Gastrocnemius medialis (tissue), 4 donors: ENCODE data around the gene TCF12. TPM values are rescaled to one million over a fixed set of nuclear protein-coding genes. Genes with fewer than 3 reads are reported as not detected.
"Not testable (repeated sequence)": the region's sequence is repeated elsewhere in the genome, so short reads cannot be mapped to it uniquely, and the experiment has no call there.

Experiments
- ATAC-seq, 2 donors: fragments of 150-250 bp; one replicate each; pipeline ENCODE4 v1.9.1; 2016
- DNase-seq, 2 donors: peaks; one replicate each; pipeline ENCODE4 v3.0.0-alpha.2; 2019
- H3K27ac ChIP-seq, 4 donors: fragments of 200-600 bp; sonication (generic); 1 replicate in 1 of 4; 2 replicates in 3 of 4; pipeline ENCODE4 v1.5.1; 2016 to 2018; ENCODE audit warnings: mild to moderate bottlenecking in 2 of 4, moderate library complexity in 1 of 4
- H3K27me3 ChIP-seq, 3 donors: fragments of 200-600 bp; sonication (generic) in 2 of 3; 1 replicate in 1 of 3; 2 replicates in 2 of 3; pipeline versions ENCODE4 v1.5.1 to v1.6.0; 2016 to 2019; ENCODE audit warnings: mild to moderate bottlenecking in 1 of 3, moderate library complexity in 1 of 3
- H3K36me3 ChIP-seq, 2 donors: fragments of 200-600 bp; sonication (generic) in 1 of 2; one replicate each; pipeline ENCODE4 v1.5.1; 2017 to 2018
- H3K4me1 ChIP-seq, 2 donors: fragments of 200-600 bp; sonication (generic) in 1 of 2; one replicate each; pipeline ENCODE4 v1.5.1; 2016 to 2017; ENCODE audit warnings: mild to moderate bottlenecking in 2 of 2
- H3K4me3 ChIP-seq, 4 donors: fragments of 200-600 bp; sonication (generic) in 3 of 4; 1 replicate in 1 of 4; 2 replicates in 3 of 4; pipeline ENCODE4 v1.5.1; 2016 to 2019; ENCODE audit warnings: mild to moderate bottlenecking in 2 of 4
- H3K9me3 ChIP-seq, 3 donors: fragments of 200-600 bp; sonication (generic) in 2 of 3; 1 replicate in 1 of 3; 2 replicates in 2 of 3; pipeline ENCODE4 v1.5.1; 2016 to 2019
- CTCF ChIP-seq, 5 experiments: fragments of 450-650 bp in 3 of 5; fragments of 200-600 bp in 2 of 5; sonication (generic) in 2 of 5; IDR thresholded peaks in 4 of 5; conservative IDR thresholded peaks in 1 of 5; 1 replicate in 4 of 5; 2 replicates in 1 of 5; pipeline ENCODE4 v1.5.1; 2016 to 2019; ENCODE audit warnings: antibody characterized with exemption in 5 of 5, mild to moderate bottlenecking in 3 of 5, moderate library complexity in 3 of 5
- POLR2A ChIP-seq, 2 donors: fragments of 450-650 bp; IDR thresholded peaks; one replicate each; pipeline ENCODE4 v1.6.1; 2017; ENCODE audit warnings: antibody characterized with exemption in 2 of 2, mild to moderate bottlenecking in 2 of 2, moderate library complexity in 2 of 2
- in situ Hi-C, 4 donors: fragments of 200-750 bp; cut with MboI; loops; one replicate each; pipeline versions ENCODE4 v1.15.0 to v1.8.0; 2017; ENCODE audit warnings: low sequenced_read_pairs in 4 of 4
- intact Hi-C: fragments of 100-400 bp; cut with DNase I; formaldehyde crosslinking; loops from one replicate; pipeline ENCODE4 v1.15.1; 2023; ENCODE audit warnings: low total_unique reads
- total RNA-seq, 4 donors: library from RNA; depleted of rRNA; stranded (reverse); fragments of >200 nt; gene quantifications; one replicate each; pipeline versions ENCODE4 v1.1.0 to v1.2.3, GENCODE V29; 2016

The TCF12 gene
- total RNA-seq, 4 donors from 2014 or later = 34.9 to 63.0 (median 51.4) TPM

- TF ChIP-seq POLR2A (IDR thresholded peaks at IDR 0.05) = no peak
- no peak for TF ChIP-seq CTCF (IDR thresholded peaks at IDR 0.05 in 4 of 5, conservative IDR thresholded peaks at IDR 0.05 in 1 of 5)
- in situ Hi-C loops = no loop called here
Observed at GRCh38 chr15:57150066-57150865, 231.8 kb downstream of the TCF12 start.

GRCh38 chr15:57150866-57151203, 232.4 kb downstream of the TCF12 start:
- intact Hi-C loops, in situ Hi-C loops, H3K27me3 ChIP-seq, H3K9me3 ChIP-seq, H3K27ac ChIP-seq, ATAC-seq, H3K4me3 ChIP-seq, DNase-seq, H3K36me3 ChIP-seq: not testable (repeated sequence)
- H3K4me1 ChIP-seq = peaks cover 56 to 60% of the 10 kb centered on the region in 2 donors

More at GRCh38 chr15:57150066-57150865, 231.8 kb downstream of the TCF12 start:
- Histone ChIP-seq H3K27me3 (no peaks in the 10 kb centered on the region), H3K27ac (peak overlapping the region in 1 of 4 donors; percentile 53), H3K4me3 (no peak overlapping the region), H3K4me1 (peaks cover 50 to 54% of the 10 kb centered on the region in 2 donors), H3K9me3 (peaks cover 0 to 6% (median 0%) of the 10 kb centered on the region in 3 donors), H3K36me3 (no peaks in the 10 kb centered on the region)
- ATAC-seq = no peak
- no peak for DNase-seq
- intact Hi-C loops = no loop called here

GRCh38 chr15:57152133-57152532, 233.7 kb downstream of the TCF12 start:
- Histone ChIP-seq H3K9me3 (peaks cover 0 to 6% (median 0%) of the 10 kb centered on the region in 3 donors), H3K4me1 (peaks cover 62 to 64% of the 10 kb centered on the region in 2 donors), H3K27ac (no peak overlapping the region), H3K4me3 (no peak overlapping the region), H3K27me3 (no peaks in the 10 kb centered on the region), H3K36me3 (no peaks in the 10 kb centered on the region)
- ATAC-seq (no peak), DNase-seq (no peak)
- TF ChIP-seq CTCF (IDR thresholded peaks at IDR 0.05 in 4 of 5, conservative IDR thresholded peaks at IDR 0.05 in 1 of 5) (no peak), POLR2A (IDR thresholded peaks at IDR 0.05) (no peak)
- in situ Hi-C loops (no loop called here), intact Hi-C loops (no loop called here)

- peak overlapping the region in 1 of 4 donors; percentile 52 for H3K27ac ChIP-seq
- intact Hi-C loops = no loop called here
- no peak overlapping the region for H3K4me3 ChIP-seq
- DNase-seq = no peak
- H3K4me1 ChIP-seq = peaks cover 55 to 59% of the 10 kb centered on the region in 2 donors
- TF ChIP-seq CTCF (IDR thresholded peaks at IDR 0.05 in 4 of 5, conservative IDR thresholded peaks at IDR 0.05 in 1 of 5) (no peak), POLR2A (IDR thresholded peaks at IDR 0.05) (no peak)
- no peaks in the 10 kb centered on the region for H3K27me3 ChIP-seq
- ATAC-seq = no peak
- no peaks in the 10 kb centered on the region for H3K36me3 ChIP-seq
- peaks cover 0 to 6% (median 0%) of the 10 kb centered on the region in 3 donors for H3K9me3 ChIP-seq
- in situ Hi-C loops = no loop called here
Observed at GRCh38 chr15:57152666-57153539, 234.5 kb downstream of the TCF12 start.
